A172 (cell line): ENCODE data around the gene SMTNL2. TPM values are rescaled to one million over a fixed set of nuclear protein-coding genes. Genes with fewer than 3 reads are reported as not detected.
"Not testable (repeated sequence)": the region's sequence is repeated elsewhere in the genome, so short reads cannot be mapped to it uniquely, and the experiment has no call there.

Experiments
- DNase-seq: peaks from one replicate; pipeline ENCODE4 v3.0.0-alpha.2; 2015; ENCODE audit warnings: low spot score
- total RNA-seq: library from RNA; depleted of rRNA; stranded (reverse); fragments of >200 nt; shearing (Covaris generic); gene quantifications from 2 replicates; pipeline ENCODE4 v1.2.3, GENCODE V29; 2014

The SMTNL2 gene
- total RNA-seq, 1 experiment from 2014 or later = 1.8 TPM

- no peak for DNase-seq
Observed at GRCh38 chr17:4560421-4560820, 23.9 kb upstream of the SMTNL2 start, which contains the start of gene GGT6. TSS of gene GGT6 (minus strand) at chr17:4560577. CDS start at chr17:4560521, 56 bp downstream.

- no peak for DNase-seq
Observed at GRCh38 chr17:4560837-4561256, 23.5 kb upstream of the SMTNL2 start.

- no peak for DNase-seq
Observed at GRCh38 chr17:4562015-4562969, 22.0 kb upstream of the SMTNL2 start.

GRCh38 chr17:4565209-4566141 is 18.9 kb upstream of the SMTNL2 start:
- peak; percentile 82 for DNase-seq

GRCh38 chr17:4566785-4567184 is 17.5 kb upstream of the SMTNL2 start:
- peak; percentile 70 for DNase-seq

- DNase-seq = no peak
Observed at GRCh38 chr17:4569591-4569990, 14.7 kb upstream of the SMTNL2 start.

GRCh38 chr17:4572131-4572530 is 12.2 kb upstream of the SMTNL2 start:
- DNase-seq = no peak

- no peak for DNase-seq
Observed at GRCh38 chr17:4573115-4573514, 11.2 kb upstream of the SMTNL2 start.

- DNase-seq = peak; percentile 73
Observed at GRCh38 chr17:4573669-4574068, 10.7 kb upstream of the SMTNL2 start.

GRCh38 chr17:4574448-4575045 is 9.8 kb upstream of the SMTNL2 start:
- no peak for DNase-seq

- DNase-seq = no peak
Observed at GRCh38 chr17:4576161-4576558, 8.2 kb upstream of the SMTNL2 start.

- no peak for DNase-seq
Observed at GRCh38 chr17:4576729-4577322, 7.5 kb upstream of the SMTNL2 start.

GRCh38 chr17:4577386-4577993 is 6.8 kb upstream of the SMTNL2 start:
- no peak for DNase-seq

- DNase-seq = not testable (repeated sequence)
Observed at GRCh38 chr17:4578349-4578748, 6.0 kb upstream of the SMTNL2 start.

- DNase-seq = no peak
Observed at GRCh38 chr17:4579678-4580077, 4.7 kb upstream of the SMTNL2 start.

GRCh38 chr17:4580291-4580690 is 4.0 kb upstream of the SMTNL2 start:
- no peak for DNase-seq

GRCh38 chr17:4582101-4582501 is 2.2 kb upstream of the SMTNL2 start:
- DNase-seq = no peak

- no peak for DNase-seq
Observed at GRCh38 chr17:4582691-4583090, 1.6 kb upstream of the SMTNL2 start.

- DNase-seq = no peak
Observed at GRCh38 chr17:4583206-4583605, 1.1 kb upstream of the SMTNL2 start.

GRCh38 chr17:4583782-4584100 is 588 bp upstream of the SMTNL2 start:
- no peak for DNase-seq
